Right renal pelvis (tissue), 4 donors: ENCODE results near the gene IRAK2. TPM values are rescaled to one million over a fixed set of nuclear protein-coding genes. Genes with fewer than 3 reads are reported as not detected.

ENCODE experiments used
- polyA plus RNA-seq, 4 donors: library from polyadenylated mRNA; unstranded; fragments of 120-200 nt; gene quantifications; one replicate each; pipeline ENCODE4 v1.2.1, GENCODE V29; 2013; ENCODE audit not compliant: insufficient read length in 4 of 4

IRAK2 gene
- polyA plus RNA-seq, 4 donors: 0.65 to 1.1 (median 0.88) TPM

Other genes starting within 250 kb of the IRAK2 start
- 10 to 100 TPM; 33.2 to 43.9 (median 40.1) TPM for gene IL17RC, start 247.8 kb upstream of the IRAK2 start, polyA plus RNA-seq
- gene CRELD1, start 231.1 kb upstream of the IRAK2 start, polyA plus RNA-seq: 10 to 100 TPM; 53.9 to 62.1 (median 58.8) TPM
- 1 to 10 TPM; 3.8 to 4.5 (median 4.1) TPM for gene PRRT3, start 212.5 kb upstream of the IRAK2 start, polyA plus RNA-seq
- gene EMC3, start 178.1 kb upstream of the IRAK2 start, polyA plus RNA-seq: 10 to 100 TPM; 89.6 to 93.6 (median 91.8) TPM
- 10 to 100 TPM; 14.4 to 19.3 (median 17.2) TPM for gene FANCD2, start 138.5 kb upstream of the IRAK2 start, polyA plus RNA-seq
- 1 to 10 TPM in 1 of 4 donors, under 1 TPM in 2, not detected in 1; 0.13 to 1.2 (median 0.51) TPM for gene FANCD2OS, start 56.7 kb upstream of the IRAK2 start, polyA plus RNA-seq
- gene BRK1, start 49.2 kb upstream of the IRAK2 start, polyA plus RNA-seq: 100 to 1,000 TPM; 204 to 221 (median 219) TPM
- gene VHL, start 23.1 kb upstream of the IRAK2 start, polyA plus RNA-seq: 10 to 100 TPM; 72.0 to 87.6 (median 83.1) TPM
- gene TATDN2, start 83.5 kb downstream of the IRAK2 start, polyA plus RNA-seq: 10 to 100 TPM; 33.9 to 34.8 (median 34.1) TPM
- 1 to 10 TPM; 2.9 to 4.3 (median 3.5) TPM for gene GHRL, start 128.0 kb downstream of the IRAK2 start, polyA plus RNA-seq
- 100 to 1,000 TPM; 110 to 127 (median 118) TPM for gene SEC13, start 156.2 kb downstream of the IRAK2 start, polyA plus RNA-seq